ENCODE data around the gene KCNB1. TPM values are rescaled to one million over a fixed set of nuclear protein-coding genes. Genes with fewer than 3 reads are reported as not detected.
A peak's percentile ranks its signal among the peaks of the same experiment; 100 is the strongest.

Gene KCNB1
- total RNA-seq, 4 donors from 2014 or later: 0.29 to 32.5 (median 7.0) TPM

DNA sequence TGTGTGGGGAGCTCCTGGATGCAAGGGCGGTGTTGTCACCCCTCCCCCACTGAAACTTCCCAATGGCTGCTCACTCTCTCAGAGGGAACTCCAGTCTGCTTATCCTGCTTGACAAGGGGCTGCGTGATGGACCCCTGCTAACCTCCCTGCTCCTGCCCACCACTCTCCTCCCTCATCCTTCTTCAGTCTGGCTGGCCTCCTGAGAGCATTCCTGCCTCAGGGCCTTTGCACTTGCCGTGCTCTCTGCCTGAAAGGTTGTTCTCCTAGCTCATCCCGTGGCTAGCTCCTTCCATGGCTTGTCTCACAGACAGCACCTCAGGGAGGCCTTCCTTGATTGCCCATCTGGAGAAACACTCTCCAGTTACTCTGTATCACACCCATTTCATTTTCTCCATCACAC is 130.7 kb downstream of the KCNB1 start:
- Histone ChIP-seq H3K4me3 (no peak overlapping the region), H3K36me3 (no peaks in the 10 kb centered on the region), H3K27ac (peak overlapping the region in 1 of 2 donors; percentile 2), H3K4me1 (no peaks in the 10 kb centered on the region), H3K27me3 (no peaks in the 10 kb centered on the region), H3K9me3 (no peaks in the 10 kb centered on the region)
- TF ChIP-seq POLR2A (IDR thresholded peaks at IDR 0.05): no peak
- TF ChIP-seq, protein P1, sequence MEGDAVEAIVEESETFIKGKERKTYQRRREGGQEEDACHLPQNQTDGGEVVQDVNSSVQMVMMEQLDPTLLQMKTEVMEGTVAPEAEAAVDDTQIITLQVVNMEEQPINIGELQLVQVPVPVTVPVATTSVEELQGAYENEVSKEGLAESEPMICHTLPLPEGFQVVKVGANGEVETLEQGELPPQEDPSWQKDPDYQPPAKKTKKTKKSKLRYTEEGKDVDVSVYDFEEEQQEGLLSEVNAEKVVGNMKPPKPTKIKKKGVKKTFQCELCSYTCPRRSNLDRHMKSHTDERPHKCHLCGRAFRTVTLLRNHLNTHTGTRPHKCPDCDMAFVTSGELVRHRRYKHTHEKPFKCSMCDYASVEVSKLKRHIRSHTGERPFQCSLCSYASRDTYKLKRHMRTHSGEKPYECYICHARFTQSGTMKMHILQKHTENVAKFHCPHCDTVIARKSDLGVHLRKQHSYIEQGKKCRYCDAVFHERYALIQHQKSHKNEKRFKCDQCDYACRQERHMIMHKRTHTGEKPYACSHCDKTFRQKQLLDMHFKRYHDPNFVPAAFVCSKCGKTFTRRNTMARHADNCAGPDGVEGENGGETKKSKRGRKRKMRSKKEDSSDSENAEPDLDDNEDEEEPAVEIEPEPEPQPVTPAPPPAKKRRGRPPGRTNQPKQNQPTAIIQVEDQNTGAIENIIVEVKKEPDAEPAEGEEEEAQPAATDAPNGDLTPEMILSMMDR (IDR thresholded peaks at IDR 0.05): no peak
- DNase-seq: no peak
- intact Hi-C loops (cut with DNase I; ENCODE audit: low total_unique reads): no loop called here

DNA sequence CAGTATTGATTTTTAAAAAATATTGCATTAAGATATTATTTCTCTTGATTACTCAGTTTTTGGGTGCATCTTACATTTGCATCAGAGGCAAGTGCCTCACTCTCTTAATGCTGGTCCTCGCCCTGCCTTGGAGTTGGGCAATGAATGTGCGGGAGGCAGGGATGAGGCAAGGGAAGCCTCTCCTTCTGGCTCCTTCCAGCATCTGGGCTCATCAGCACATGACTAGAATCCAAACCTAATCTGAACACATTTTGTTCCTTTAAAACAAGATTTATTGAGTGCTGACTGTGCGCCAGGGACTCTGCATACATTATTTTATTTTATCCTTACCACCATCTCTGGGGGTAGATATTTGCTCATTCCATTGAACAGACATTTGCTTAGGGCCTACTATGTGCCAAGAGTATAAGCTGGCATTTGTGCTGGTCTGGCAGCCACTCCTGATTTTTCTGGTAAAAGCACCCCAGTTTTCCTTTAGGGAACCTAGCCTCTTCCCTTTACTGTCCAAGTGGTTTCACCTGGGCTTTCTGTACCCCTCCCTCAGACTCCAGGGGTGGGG is 132.7 kb downstream of the KCNB1 start:
- DNase-seq: peak; percentile 76 to 87
- peaks cover 0 to 3% of the 10 kb centered on the region in 2 donors for H3K4me1 ChIP-seq
- H3K9me3 ChIP-seq: no peaks in the 10 kb centered on the region
- intact Hi-C loops (cut with DNase I; ENCODE audit: low total_unique reads): loop anchor here (10.0 kb wide), 1 partner anchor 45 kb away; no protein-coding TSS in a partner anchor
- H3K27me3 ChIP-seq: no peaks in the 10 kb centered on the region
- peak overlapping the region; percentile 82 to 88 for H3K27ac ChIP-seq
- no peaks in the 10 kb centered on the region for H3K36me3 ChIP-seq
- no peak overlapping the region for H3K4me3 ChIP-seq
- TF ChIP-seq, protein P1 (IDR thresholded peaks at IDR 0.05): no peak
- TF ChIP-seq POLR2A (IDR thresholded peaks at IDR 0.05): no peak

DNA sequence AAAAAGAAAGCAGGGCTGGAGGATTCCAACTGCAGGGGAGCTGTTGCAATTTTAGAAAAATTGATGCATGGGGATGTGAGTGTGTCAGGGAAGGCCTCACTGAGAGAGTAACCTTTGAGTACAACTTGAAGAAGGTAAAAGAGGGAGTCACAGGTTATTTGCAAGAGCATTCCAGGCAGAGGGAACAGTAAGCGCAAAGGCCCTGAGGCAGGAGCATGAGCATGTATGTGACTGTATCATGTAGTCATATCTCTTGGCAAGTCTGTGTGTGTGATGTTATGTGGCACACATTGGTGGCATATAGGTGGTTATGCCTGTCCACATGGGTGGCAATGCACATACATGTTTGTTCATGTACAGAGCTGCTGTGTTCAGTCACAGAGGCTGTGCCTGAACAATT is 133.4 kb downstream of the KCNB1 start:
- H3K4me3 ChIP-seq: no peak overlapping the region
- H3K9me3 ChIP-seq: no peaks in the 10 kb centered on the region
- no peak for TF ChIP-seq POLR2A (IDR thresholded peaks at IDR 0.05)
- TF ChIP-seq, protein P1 (IDR thresholded peaks at IDR 0.05): no peak
- H3K27me3 ChIP-seq: no peaks in the 10 kb centered on the region
- no peaks in the 10 kb centered on the region for H3K36me3 ChIP-seq
- H3K4me1 ChIP-seq: peaks cover 0 to 3% of the 10 kb centered on the region in 2 donors
- DNase-seq: no peak
- intact Hi-C loops (cut with DNase I; ENCODE audit: low total_unique reads): loop anchor here (10.0 kb wide), 1 partner anchor 46 kb away; no protein-coding TSS in a partner anchor
- peak overlapping the region; percentile 65 to 88 for H3K27ac ChIP-seq

DNA sequence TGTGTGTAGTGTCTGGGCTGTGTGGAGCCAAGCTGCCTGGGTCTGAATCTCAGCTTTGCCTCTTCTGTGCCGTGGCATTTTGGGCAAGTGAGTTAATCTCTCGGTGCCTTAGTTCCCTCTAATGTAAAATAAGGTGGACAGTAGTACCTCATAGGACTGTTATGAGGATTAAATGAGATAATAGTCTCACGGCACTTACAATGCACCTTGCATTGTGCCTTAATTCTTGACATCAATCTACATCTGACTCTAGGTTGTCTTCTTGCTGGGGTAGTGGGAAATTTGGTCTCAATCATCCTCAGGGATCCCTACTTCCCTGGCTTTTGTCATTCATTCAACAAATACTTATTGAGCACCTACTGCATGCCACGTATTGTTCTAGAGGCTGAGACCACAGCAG is 133.9 kb downstream of the KCNB1 start:
- no peaks in the 10 kb centered on the region for H3K9me3 ChIP-seq
- peaks cover 0 to 3% of the 10 kb centered on the region in 2 donors for H3K4me1 ChIP-seq
- intact Hi-C loops (cut with DNase I; ENCODE audit: low total_unique reads): loop anchor here (10.0 kb wide), 1 partner anchor 46 kb away; no protein-coding TSS in a partner anchor

DNA sequence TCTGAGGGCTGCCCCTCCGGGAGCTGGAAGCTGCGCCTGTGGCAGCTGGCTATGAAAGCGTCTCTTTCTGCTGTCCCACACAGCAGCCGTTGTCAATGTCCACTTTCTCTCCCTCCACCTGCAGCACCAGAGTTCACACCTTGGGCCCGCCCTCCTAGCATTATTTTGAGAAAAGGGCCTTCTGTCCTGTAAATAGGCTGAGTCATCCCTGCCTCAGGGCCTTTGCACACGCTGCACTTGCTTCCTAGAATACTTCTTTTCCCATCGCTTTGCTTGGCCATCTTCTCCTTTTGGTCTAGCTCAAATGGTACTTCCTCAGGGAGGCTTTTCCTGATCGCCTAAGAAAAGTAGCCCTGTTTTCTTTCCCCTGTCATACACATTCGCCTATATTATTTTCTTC is 135.3 kb downstream of the KCNB1 start:
- Histone ChIP-seq H3K36me3 (no peaks in the 10 kb centered on the region), H3K9me3 (no peaks in the 10 kb centered on the region), H3K4me3 (no peak overlapping the region), H3K27ac (peak overlapping the region; percentile 84 to 88), H3K27me3 (no peaks in the 10 kb centered on the region), H3K4me1 (peaks cover 3 to 6% of the 10 kb centered on the region in 2 donors)
- intact Hi-C loops (cut with DNase I; ENCODE audit: low total_unique reads): loop anchor here (10.0 kb wide), 1 partner anchor 48 kb away; no protein-coding TSS in a partner anchor
- TF ChIP-seq POLR2A (IDR thresholded peaks at IDR 0.05): no peak
- TF ChIP-seq, protein P1 (IDR thresholded peaks at IDR 0.05): no peak
- DNase-seq: no peak

More for the DNA sequence above, 133.9 kb downstream of the KCNB1 start:
- TF ChIP-seq, protein P1 (IDR thresholded peaks at IDR 0.05): no peak
- no peak for TF ChIP-seq POLR2A (IDR thresholded peaks at IDR 0.05)
- Histone ChIP-seq H3K27ac (peak overlapping the region; percentile 65 to 88), H3K27me3 (no peaks in the 10 kb centered on the region), H3K4me3 (no peak overlapping the region), H3K36me3 (no peaks in the 10 kb centered on the region)
- DNase-seq: no peak

Data from uterus (tissue), 4 donors.